HL-60 (cell line): ENCODE results near the gene PRM3.
A peak's percentile ranks its signal among the peaks of the same experiment; 100 is the strongest.

ENCODE experiments used
- DNase-seq, 2 experiments: peaks; one replicate each; pipeline ENCODE4 v3.0.0-alpha.2; 2010 to 2020; ENCODE audit warnings: low read depth in 1 of 2, low spot score in 1 of 2
- H3K27ac ChIP-seq: fragments of 250-450 bp; sonication (Bioruptor Pico); replicated peaks from 2 replicates; pipeline ENCODE4 v1.5.1; 2020; ENCODE audit warnings: mild to moderate bottlenecking, moderate library complexity
- H3K27me3 ChIP-seq: fragments of 250-450 bp; sonication (Bioruptor Pico); 2 replicates; pipeline ENCODE4 v1.5.1; 2021; ENCODE audit warnings: mild to moderate bottlenecking, moderate library complexity; ENCODE audit not compliant: insufficient read depth, poor library complexity, severe bottlenecking
- H3K4me3 ChIP-seq: replicated peaks from 2 replicates; pipeline ENCODE4 v1.5.1; 2011; ENCODE audit warnings: mild to moderate bottlenecking, control low read depth, low read length; ENCODE audit not compliant: insufficient read depth
- CTCF ChIP-seq: IDR thresholded peaks from one replicate; pipeline ENCODE4 v1.5.1; 2011; ENCODE audit warnings: low read length, control low read depth, inconsistent platforms; ENCODE audit not compliant: insufficient read depth
- GABPA ChIP-seq: IDR thresholded peaks from 2 replicates; pipeline ENCODE4 v1.6.1; 2012; ENCODE audit warnings: low read depth
- POLR2AphosphoS5 ChIP-seq: IDR thresholded peaks from 2 replicates; pipeline ENCODE4 v1.6.1; 2012; ENCODE audit warnings: low read depth
- REST ChIP-seq: IDR thresholded peaks from 2 replicates; pipeline ENCODE4 v1.6.1; 2012; ENCODE audit warnings: low read depth; ENCODE audit not compliant: insufficient replicate concordance
- SPI1 ChIP-seq: IDR thresholded peaks from 2 replicates; pipeline ENCODE4 v1.6.1; 2012; ENCODE audit warnings: low read depth, mild to moderate bottlenecking, borderline replicate concordance

The PRM3 gene

DNA sequence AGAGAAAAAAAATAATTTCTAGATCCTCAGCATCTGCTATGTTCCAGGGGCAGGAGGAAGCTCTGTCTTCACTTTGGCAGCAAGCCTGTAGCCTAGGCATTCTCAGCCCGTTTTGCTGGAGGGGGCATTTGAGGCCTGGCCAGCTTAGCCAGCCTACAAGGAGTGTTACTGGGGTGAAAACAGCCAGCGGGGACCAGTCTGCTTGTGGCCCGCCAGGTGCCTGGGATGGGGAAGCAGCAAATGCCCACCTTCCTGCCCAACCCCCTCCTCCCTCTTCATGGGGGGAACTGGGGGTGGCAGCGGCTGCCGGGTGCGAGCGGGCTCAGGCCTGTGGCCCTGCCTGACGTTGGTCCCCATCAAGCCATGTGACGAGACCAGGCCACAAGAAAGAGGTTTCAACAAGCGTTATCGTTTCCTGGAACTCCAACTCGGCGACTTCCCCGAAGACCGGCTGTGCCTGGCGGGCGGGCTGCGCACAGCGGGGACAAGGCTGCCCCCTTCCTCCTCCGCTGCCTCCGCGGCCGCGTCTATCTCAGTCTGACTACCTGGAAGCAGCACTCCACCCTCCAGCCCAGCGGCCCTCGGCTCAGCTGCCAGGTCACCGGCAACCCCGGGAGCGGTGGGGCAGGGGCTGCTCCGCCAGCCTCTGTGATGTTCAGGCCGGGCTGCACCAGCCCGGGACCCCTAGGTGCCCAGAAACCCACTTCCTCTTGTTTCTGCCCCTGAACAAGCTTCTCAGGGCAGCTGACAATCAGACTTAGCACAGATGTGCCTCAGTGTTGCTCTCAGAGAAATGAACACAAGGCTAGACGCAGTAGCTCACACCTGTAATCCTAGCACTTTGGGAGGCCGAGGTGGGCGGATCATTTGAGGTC lies 40.3 kb downstream of the PRM3 start:
- Histone ChIP-seq H3K27me3 (no peaks in the 10 kb centered on the region), H3K4me3 (no peak overlapping the region), H3K27ac (peak overlapping the region; percentile 68)
- DNase-seq: peak; percentile 55 to 72
- TF ChIP-seq CTCF: no peak
- no peak for TF ChIP-seq SPI1
- TF ChIP-seq REST: no peak
- no peak for TF ChIP-seq GABPA
- TF ChIP-seq POLR2AphosphoS5: peak; percentile 30; the same call in 1 of the 2 replicates

DNA sequence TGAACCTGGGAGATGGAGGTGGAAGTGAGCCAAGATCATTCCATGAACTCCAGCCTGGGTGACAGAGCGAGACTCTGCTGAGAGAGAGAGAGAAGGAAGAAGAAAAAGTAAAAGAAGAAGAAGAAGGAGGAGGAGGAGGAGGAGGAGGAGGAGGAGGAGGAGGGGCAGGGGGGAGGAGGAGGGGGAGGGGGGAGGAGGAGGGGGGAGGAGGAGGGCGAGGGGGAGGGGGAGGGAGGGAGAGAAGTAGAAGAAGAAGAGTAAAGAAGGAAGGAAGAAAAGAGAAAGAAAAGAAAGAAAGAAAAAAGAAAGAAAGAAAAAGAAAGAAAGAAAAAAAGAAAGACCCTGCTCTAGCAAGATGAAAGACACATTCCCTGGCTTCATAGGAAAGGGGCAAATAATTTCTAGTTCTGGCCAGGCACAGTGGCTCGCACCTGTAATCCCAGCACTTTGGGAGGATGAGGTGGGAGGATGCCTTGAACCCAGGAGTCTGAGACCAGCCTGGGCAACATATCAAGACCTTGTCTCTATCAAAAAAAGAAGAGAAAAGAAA lies 41.1 kb downstream of the PRM3 start:
- Histone ChIP-seq H3K27me3 (no peaks in the 10 kb centered on the region), H3K4me3 (no peak overlapping the region), H3K27ac (peak overlapping the region; percentile 68)
- DNase-seq: no peak
- no peak for TF ChIP-seq GABPA
- no peak for TF ChIP-seq CTCF
- TF ChIP-seq REST: no peak
- no peak for TF ChIP-seq POLR2AphosphoS5
- TF ChIP-seq SPI1: no peak

DNA sequence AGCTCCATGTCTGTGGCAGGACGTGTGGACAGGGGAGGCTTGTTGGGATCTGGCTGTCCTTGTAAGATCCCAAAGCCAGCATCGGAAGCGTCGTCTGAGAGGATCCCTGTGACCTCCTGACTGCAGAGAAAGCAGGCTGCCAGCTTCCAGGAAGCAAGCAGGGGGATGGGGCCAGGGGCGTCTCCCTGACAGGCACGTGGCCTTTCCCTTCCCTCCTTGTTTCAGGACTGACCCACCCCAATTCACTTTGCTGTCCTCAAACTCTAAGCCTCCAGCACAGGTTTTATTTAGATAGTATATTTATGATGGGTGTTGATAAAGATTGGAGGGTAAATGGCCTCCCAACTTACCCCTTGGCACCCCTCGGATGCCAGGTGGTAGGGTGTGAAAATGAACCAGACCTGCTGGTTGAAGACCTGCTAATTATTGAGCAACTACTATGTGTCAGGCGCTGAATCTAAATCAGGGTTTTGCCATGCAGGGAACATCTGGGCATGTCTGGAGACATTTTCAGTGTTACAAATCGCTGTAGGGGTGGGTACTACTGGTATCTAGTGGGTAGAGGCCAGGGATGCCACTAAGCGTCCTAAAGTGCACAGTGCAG lies 42.0 kb downstream of the PRM3 start:
- no peak for DNase-seq
- TF ChIP-seq REST (no peak), SPI1 (no peak), POLR2AphosphoS5 (no peak), CTCF (no peak), GABPA (no peak)
- H3K4me3 ChIP-seq: no peak overlapping the region
- no peaks in the 10 kb centered on the region for H3K27me3 ChIP-seq
- H3K27ac ChIP-seq: no peak overlapping the region
